RWPE1 (cell line): Measurements from ENCODE around the gene LARGE1.

Experiments used
- CTCF ChIA-PET: fragments of 350-600 bp; sonication (Branson Sonifier 250); formaldehyde crosslinking; extraction: SDS; loops from one replicate; lab custom pipeline; 2021; lab: Yijun Ruan, JAX
- POLR2A ChIA-PET: fragments of 400-600 bp; formaldehyde crosslinking; extraction: SDS; loops from one replicate; lab custom pipeline; 2020; ENCODE audit warnings: antibody characterized with exemption; ENCODE audit not compliant: low non-redundant PET; lab: Yijun Ruan, JAX
- DNase-seq: peaks from one replicate; pipeline ENCODE4 v3.0.0; 2012; ENCODE audit warnings: low spot score
- H3K27ac ChIP-seq: fragments of 450-650 bp; 2 replicates; pipeline ENCODE4 v1.5.1; 2017
- CTCF ChIP-seq: fragments of 450-650 bp; conservative IDR thresholded peaks from 2 replicates; pipeline ENCODE4 v1.5.1; 2017; ENCODE audit warnings: low read depth, mild to moderate bottlenecking

Gene LARGE1

GRCh38 chr22:33512908-33513307 is 407.4 kb downstream of the LARGE1 start:
- TF ChIP-seq CTCF: no peak
- H3K27ac ChIP-seq: no peak overlapping the region
- ChIA-PET CTCF (no interaction called here), POLR2A (no interaction called here)
- no peak for DNase-seq

GRCh38 chr22:33510429-33510904 is 409.8 kb downstream of the LARGE1 start:
- no peak overlapping the region for H3K27ac ChIP-seq
- TF ChIP-seq CTCF: no peak
- no peak for DNase-seq
- POLR2A ChIA-PET: no interaction called here
- CTCF ChIA-PET: interaction anchor here (1.2 kb wide), 1 partner anchor 9 kb away, joined by 3 read pairs; no protein-coding TSS in a partner anchor

- H3K27ac ChIP-seq: no peak overlapping the region
- no peak for DNase-seq
- ChIA-PET CTCF (no interaction called here), POLR2A (no interaction called here)
- no peak for TF ChIP-seq CTCF
These were observed 415.2 kb downstream of the LARGE1 start for GRCh38 chr22:33504941-33505625.

GRCh38 chr22:33496112-33496511 is 424.2 kb downstream of the LARGE1 start:
- no peak for DNase-seq
- no peak for TF ChIP-seq CTCF
- ChIA-PET CTCF (no interaction called here), POLR2A (no interaction called here)
- no peak overlapping the region for H3K27ac ChIP-seq

GRCh38 chr22:33493476-33494205 is 426.6 kb downstream of the LARGE1 start:
- H3K27ac ChIP-seq: no peak overlapping the region
- CTCF ChIA-PET: no interaction called here
- POLR2A ChIA-PET: no interaction called here
- DNase-seq: no peak
- TF ChIP-seq CTCF: no peak

- no peak overlapping the region for H3K27ac ChIP-seq
- CTCF ChIA-PET: no interaction called here
- POLR2A ChIA-PET: no interaction called here
- DNase-seq: no peak
- TF ChIP-seq CTCF: no peak
These were observed 428.0 kb downstream of the LARGE1 start for GRCh38 chr22:33492210-33492651.
